GM19452 (cell line): Measurements from ENCODE around the gene CFAP74.

ENCODE experiments used
- ATAC-seq: cut with Tn5 transposase; IDR thresholded peaks from one replicate; pipeline ENCODE4 v1.9.1; 2021; ENCODE audit not compliant: unreplicated experiment

The CFAP74 gene

DNA sequence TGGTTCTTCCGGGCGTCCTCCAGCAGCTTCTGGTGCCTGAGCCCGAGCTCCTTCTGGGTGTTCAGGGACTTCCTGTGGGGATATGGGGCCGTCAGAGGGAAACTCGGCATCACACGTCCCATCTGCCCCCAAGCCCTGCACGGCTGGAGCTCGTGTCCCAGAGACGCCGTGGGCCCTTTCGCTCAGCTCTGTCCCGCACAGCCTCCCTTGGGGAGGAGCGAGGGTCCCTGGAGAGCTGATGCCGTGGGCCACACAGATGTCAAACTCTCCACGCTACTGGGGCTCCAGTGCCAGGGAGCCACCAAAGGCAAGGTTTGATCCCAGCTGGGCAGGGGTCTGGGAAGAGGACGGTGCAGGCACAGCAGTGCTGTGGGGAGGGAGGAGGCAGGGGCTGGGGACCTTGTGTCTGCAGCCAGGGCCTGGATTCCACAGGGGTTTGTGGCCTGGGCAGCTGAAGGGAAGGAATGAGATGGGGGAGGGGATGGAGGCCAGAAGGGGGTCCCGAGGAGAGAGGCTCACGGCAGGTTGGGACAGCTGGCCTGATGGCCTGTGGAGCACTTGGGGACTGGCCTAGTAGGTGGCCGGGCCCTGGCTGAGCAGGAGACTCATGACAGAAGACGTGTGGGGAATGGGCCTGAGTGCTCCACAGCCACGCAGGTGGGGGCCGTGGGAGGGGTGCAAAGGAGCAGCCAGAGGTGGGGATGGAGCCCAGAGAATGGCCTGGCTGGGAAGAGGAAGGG, 30.4 kb downstream of the CFAP74 start:
- ATAC-seq, result no peak

DNA sequence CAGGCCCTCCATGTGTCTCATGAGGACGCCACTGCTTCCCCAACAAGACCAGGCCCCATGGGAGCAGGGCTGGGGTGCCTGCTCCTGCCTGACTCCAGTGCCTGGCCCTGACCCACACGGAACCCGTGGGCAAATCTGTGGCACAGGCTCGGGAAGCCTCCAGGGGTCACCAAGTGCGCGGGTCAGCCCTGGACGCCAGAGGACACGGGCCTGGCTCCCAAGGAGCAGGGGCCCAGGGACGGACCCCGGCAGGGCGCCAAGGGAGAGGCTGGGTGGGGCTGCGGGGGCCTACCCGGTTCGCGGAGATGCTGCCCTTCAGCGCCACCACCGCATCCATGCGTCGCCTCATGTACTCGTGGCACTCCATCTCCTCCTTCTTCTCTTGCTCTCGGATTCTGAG, 31.9 kb downstream of the CFAP74 start:
- no peak for ATAC-seq

DNA sequence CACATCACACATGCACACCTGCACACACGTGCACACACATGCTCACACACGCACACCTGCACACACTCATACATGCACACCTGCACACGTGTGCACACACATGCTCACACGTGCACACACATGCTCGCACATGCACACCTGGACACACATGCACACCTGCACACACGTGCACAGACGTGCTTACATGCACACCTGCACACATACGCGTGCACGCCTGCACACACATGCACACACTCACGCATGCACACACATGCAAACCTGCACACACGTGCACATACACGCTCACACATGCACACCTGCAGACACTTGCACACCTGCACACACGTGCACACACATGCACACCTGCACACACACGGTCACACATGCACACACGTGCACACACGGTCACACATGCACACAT, 32.6 kb downstream of the CFAP74 start:
- ATAC-seq, result no peak

DNA sequence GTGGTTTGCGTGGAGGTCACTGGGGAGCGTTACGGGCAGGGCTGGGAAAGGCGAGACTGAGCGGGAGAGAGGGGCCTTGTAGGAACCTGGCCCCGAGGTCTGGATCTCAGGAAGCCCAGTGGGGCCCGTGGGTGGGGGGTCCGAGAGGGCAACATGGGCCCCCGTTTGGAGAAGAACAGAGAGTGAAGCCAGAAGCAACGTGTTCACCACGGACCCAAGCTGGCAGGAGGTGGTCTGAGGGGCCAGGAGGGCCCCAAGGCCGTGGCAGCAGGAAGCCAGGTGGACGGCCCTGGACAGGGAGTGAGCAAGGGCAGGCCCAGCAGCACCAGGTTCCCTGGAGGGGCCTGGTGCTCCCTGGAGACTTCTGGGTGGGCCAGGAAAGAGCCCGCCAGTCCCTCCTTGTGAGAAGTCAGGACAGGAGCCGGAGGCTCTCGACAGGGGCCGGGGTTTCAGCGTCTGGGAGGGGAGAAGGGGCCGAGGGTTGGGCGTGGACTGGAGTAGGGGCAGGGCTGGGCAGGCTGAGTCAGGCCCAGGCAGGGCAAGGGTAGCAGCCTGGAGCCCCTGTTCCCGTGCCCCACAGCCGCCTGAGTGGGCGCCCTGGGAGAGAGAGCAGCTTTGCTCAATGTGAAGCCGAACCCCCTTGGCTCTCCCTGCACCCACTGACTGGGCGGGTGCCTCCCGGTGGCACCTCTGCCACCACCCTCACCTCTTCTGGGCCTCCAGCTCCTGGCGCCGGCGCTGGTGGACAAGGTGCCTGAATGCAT, 33.5 kb downstream of the CFAP74 start:
- ATAC-seq, result no peak

DNA sequence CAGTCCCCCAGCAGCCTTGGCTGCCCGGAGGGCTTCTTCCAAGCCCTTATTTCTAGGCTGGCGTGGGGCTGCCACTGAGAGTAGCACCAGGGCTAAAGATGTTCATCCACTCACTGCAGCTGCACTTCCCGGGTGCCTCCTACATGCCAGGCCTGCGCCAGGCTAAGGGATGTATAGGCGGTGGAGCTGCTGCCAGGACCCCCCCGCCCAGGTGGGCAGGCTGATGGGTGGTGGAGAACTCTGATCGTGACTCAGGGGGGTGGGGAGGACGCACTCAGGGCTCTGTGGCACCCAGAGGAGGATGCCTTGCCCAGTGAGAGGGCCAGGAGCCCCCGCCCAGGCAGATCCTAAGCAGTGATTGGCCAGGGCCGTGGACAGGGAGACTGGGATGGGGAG, 34.1 kb downstream of the CFAP74 start:
- ATAC-seq, result no peak

DNA sequence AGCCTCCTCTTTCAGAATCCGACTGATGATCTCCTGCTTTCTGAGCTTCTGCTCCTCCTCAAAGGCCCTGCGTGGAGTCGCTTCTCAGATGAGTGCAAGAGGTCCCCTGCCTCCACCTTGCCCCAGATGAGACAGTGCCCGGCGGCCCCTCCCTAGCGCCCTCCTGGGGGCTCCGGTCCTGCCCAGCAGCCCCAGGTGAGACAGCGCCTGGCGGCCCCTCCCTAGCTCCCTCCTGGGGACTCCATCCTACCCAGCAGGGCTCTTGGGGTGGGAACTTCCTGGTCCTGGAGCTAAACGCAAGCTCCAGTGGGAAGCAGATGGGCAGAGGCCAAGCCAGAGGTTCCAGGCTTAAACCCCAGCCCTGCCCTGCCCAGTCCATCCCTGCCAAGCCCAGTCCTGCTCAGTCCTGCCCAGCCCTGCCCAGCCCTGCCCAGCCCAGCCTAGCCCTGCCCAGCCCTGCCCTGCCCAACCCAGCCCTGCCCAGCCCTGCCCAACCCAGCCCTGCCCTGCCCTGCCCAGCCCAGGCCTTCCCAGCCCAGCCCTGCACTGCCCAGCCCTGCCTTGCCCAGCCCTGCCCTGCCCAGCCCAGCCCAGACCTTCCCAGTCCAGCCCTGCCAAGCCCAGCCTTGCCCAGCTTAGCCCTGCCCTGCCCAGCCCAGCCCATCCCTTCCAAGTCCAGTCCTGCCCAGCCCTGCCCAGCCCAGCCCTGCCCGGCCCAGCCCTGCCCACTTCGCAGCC, 34.6 kb downstream of the CFAP74 start:
- no peak for ATAC-seq

DNA sequence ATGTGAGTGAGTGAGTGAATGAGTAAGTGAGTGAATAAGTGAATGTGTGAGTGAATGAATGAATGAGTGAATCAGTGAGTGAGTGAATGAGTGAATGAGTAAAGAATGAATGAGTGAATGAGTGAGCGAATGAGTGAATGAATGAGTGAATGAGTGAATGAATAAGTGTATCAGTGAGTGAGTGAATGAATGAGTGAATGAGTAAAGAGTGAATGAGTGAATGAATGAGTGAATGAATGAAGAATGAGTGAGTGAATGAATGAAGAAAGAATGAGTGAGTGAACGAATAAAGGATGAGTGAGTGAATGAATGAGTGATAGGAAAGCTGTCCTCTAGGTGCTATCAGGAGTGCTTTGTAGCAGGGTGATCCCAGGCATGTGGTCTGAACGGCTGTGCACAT, 35.7 kb downstream of the CFAP74 start:
- ATAC-seq, result no peak

DNA sequence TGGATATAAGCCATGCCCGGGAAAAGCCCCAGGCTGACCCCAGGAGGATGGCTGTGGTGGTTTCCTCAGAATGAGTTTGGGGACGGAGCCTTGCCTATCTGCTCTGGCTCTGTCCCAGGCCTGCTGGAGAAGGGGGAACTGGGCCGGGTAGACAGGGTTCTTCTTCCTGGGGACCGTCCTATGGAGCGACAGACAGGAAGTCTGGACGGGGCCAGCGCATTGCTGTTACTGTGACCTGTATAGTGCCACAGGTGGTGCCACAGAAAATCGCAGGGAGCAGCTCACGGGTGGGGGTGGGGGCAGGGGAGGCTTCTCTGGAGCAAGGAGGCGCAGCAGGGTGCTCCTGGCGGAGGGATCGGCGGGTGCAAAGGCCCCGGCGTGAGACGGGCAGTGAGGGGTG, 36.4 kb downstream of the CFAP74 start:
- no peak for ATAC-seq

DNA sequence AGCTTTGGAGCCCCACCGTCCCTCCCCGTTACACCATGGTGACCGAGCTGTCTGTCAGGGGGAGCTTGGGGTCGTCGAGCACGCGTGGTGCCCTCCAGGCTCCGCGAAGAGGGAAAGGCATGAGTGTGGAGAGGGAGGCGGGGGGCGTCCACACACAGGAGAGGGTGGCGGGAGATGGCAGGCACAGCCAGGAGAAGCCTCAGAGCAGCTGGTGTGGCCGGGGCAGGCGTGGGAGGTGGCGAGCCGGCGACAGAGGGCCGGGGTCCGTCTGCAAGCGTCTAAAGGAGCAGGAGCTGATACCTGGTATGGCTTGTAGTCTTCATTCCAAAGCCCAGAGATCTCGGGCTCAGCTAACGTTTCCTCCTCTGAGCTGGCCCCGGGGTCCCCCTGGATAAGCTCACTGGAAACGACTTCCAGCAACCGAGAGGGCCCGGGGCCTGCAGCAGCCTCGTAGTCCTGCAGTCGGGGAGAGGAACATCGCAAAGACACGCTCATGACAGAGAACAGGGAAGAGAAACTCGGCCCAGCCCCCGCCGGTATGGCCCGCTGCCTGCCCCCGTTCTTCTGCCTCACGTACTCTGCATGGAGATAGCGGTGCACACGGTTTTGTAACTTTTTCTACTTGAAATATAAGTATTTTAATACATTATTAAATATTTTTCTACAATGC, 37.4 kb downstream of the CFAP74 start:
- no peak for ATAC-seq

DNA sequence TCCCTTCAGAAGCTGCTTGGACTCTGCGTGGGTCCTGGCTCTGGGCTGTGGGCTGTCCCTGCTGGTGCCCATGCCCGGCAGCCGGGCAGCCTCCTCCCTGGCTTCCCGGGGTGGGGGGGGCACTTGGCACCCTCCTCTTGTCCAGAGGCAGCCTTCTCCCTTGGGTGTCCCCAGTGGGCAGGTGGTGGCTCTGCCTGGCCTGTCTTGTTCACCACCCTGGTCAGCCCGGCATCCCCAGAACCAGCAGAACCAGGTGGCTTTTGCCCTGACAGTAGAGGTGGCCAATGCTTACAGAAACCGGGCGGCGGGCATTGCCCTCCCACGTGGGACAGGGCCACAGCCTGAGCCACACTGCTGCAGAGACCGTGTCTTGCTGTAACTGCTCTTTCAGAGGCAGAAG, 38.0 kb downstream of the CFAP74 start:
- no peak for ATAC-seq

DNA sequence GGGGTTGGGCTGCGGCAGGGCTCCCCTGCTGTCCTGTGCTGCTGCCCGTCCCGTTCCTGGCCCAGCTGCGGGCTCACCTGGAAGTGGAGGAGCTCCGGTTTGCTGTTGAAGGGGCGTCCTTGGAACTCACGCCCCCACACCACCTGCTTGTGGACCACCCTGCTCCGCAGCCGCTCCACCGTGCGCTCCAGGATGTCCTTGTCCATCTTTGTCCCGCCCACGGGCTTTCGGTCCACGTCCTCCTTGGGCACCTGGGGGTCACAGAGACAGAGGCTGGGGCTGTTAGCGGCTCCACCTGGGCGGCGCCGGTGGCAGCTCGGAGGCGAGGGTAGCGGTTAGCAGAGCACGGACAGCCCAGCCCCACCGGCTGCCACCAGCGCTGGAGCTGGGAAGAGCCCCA, 38.8 kb downstream of the CFAP74 start:
- ATAC-seq, result no peak

DNA sequence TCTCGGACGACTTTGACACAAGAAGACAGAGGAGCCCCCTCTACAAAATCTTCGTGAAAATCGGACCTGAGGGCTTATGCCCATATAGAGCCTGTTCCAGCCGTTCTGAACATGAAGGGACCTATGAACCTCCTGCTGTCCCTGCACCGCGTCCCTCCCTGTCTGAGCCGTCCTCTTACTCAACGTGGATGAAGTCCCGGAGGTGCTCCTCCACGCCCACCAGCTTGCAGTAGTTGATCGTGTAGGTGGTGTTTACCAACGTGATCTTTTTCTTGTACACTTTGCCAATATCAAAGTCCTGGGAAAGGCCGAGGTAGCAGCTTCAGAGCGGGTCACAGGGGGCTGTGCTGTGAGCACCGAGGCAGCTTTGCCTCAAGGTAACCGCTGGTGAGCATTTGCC, 40.0 kb downstream of the CFAP74 start:
- no peak for ATAC-seq

DNA sequence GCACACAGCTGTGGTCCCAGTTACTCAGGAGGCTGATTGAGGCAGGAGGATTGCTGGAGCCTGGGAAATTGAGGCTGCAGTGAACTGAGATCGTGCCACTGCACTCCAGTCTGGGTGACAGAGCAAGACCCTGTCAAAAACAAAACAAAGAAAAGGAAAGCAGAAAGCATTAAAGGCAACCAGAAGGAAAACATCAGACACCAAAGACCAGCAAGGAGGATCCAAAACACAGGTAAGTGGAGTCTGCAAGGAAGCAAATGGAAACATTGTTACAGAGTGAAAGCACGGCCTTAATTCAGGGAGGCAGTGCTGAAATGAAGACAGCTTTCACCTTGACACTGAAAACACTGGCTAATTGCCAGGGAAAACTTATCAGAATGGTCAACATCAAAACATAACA, 40.8 kb downstream of the CFAP74 start:
- ATAC-seq, result no peak

DNA sequence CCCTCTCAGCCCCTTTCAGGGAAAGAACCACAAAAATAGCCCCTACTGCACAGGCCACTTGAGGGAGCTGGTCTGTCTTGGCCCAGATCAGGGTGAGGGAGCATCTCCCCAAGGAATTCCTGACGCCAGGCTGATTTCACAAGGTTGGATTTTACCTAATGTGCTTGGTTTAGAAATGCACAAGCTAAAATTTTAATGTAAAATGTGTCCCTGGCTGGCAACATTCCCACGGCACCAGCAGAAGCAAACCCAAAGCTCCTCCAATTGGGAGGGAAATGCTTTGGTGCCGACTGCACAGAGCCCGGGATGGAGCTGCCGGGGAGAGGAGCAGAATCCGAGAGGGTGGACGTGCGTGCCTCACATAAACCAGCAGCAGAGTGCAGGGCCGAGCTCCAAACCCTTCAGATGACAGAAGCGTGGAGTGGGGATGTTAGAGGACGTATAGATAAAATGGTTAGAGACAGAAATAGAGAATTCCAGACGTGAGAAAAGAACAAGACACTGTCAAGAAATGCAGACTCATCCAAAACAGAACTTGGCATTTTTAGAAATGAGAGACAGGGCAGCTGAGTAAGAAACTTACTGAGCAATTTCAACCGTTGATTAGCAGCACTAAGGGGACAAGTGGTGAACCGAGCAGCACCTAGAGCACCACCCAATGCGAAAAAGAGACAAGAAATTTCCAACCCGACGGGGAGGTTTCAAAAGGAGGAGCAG, 42.9 kb downstream of the CFAP74 start:
- ATAC-seq, result no peak

DNA sequence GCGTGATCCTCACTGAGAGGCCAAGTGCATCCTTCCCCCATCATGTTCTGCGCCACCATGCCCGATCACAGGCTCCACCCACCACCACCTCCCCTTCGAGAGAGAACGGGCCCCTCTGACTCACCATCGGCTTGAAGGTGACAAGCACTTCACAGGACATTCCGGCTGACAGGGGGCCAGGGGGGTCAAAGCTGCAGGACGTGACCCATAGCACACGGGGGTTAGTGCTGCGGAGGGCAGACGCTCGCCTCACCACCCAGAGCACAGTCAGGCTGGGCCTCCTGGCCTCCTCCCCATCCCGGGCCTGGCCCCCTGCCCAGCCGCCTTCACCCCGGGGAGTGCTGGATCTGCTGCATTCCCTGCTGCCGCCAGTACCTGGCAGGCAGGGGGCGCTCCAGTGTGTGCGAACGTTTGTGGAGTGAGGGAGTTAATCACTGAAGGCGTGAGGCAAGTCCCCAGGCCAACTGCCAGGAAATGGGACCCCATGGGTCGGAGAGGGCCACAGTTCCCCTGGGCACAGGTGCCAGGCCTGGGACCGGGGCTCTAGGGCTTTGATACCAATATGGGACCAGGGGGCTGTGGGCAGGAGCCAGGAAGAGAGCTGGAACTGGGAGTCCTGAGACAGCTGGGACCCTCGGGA, 43.6 kb downstream of the CFAP74 start:
- ATAC-seq, result no peak

DNA sequence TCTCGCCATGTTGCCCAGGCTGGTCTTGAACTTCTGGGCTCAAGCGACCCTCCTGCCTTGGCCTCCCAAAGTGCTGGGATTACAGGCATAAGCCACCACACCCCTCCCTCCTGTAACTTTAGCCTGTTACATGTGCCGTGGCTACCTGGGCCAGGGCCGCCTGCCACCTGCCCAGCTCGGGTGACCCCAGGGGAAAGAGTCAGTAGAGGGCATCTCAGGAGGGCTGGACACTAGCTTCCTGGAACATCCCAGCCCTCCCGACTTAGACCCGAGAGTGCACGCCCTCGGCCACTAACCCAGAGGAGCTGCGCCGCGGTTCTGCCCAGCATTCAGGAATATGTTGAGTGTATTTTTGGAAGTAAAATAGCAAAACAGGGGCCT, 44.1 kb downstream of the CFAP74 start:
- no peak for ATAC-seq

DNA sequence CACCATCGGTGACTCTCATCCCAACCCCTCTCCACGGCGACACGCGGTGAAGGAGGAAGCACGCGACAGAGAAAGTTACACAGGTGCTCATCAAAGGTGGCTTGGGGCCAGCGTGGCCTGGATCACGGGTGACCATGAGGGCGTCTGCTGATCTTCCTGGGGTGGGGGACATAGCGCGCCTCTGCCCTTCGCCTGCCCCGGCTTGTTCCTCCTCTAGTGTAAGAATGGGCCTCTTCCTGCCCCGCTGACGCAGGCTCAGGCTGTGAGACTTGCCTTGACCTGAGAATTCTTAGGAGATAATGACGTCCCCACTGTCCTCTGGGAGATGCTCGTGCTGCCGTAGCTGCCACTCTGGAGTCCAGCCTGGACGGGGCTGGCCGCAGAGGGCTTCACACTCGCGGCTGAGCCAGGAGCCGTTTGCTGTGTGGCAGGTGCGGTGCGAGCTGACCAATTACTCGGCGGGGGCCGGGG, 45.5 kb downstream of the CFAP74 start:
- ATAC-seq, result no peak

DNA sequence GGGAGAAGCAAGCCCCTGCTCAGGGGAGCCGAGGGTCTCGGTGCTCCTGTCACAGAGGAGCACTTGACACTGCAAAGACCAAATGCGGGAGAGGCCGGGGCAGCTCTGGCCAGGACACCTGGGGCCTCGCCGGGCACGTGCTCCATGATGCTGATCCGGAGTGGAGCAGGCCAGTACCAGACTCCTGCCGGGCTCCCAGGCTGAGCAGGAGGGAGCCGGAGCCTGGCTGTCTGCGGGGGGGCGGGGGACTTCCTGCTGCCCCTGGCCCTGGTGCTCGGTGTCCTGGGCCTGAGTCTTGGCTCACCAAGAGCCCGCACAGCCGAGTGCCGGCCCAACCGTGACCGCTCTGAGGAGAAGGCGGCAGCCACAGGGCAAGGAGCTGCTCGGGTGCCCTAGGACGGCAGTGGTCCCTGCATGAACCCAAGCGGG, 46.0 kb downstream of the CFAP74 start:
- no peak for ATAC-seq

DNA sequence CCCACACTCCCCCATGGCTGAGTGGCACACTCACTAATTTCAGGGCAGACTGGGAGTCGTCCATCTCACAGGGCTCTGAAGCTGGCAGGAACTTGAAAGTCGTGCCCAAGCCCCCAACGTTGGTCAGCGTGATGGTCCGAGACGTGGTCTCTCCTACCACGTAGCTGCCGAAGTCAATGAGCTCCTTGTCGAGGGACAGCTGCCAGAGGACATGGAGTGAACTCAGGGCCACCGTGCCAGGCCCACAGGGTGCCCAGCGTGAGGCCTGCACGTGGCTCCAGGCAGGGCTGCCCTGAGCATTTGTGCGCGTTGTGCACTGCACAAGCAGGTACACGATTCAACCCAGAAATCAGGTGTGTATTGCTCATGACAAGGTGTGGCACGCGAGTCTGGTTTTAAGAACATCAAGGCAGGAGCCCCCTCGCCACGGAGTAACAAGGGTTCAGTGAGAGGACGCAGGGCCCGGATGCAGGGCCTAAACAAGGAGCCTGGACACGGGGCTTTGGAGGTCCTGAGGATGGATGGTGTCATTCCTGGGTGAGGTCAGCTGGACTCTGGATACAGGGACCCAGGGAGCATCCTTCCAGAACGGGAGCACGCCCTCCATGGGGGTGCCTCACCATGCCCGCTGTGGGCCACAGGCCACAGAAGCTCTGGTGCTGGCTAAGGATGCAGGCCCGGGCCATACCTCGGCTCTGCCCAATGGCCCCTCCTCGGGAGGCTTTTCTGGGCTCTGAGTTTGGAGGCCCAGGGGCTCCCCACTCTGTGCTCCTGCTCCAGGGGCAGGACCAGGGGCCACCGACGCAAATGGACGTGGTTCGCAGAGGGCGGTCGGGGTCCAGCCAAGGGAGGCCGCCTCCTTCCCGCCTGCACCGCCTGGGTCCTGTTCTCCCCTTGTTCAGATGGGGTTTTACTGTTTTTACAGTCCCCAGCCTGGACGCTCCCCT, 46.7 kb downstream of the CFAP74 start:
- no peak for ATAC-seq
